ENCODE results near the gene NTHL1. TPM values are rescaled to one million over a fixed set of nuclear protein-coding genes. Genes with fewer than 3 reads are reported as not detected.

The NTHL1 gene
- total and polyA plus RNA-seq, 5 experiments from 2014 or later = 9.1 to 20.0 (median 13.1) TPM

- H3K9me3 Mint-ChIP-seq = no peaks in the 10 kb centered on the region
- no peak overlapping the region for H3K27ac Mint-ChIP-seq
- peak overlapping the region in 1 of 10 donors; percentile 45 for H3K4me3 Mint-ChIP-seq
- DNase-seq (no peak), ATAC-seq (no peak)
- peaks cover 25 to 50% (median 43%) of the 10 kb centered on the region in 4 donors for H3K4me1 Mint-ChIP-seq
- H3K27me3 Mint-ChIP-seq = no peaks in the 10 kb centered on the region
- POLR2A ChIA-PET = interaction anchor here (1.1 to 3.4 kb wide), 4 partner anchors 40 to 150 kb away, joined by 3 to 16 read pairs (median 10); partner anchors contain the start of genes NDUFB10, RPS2 and TRAF7
- peaks cover 0 to 22% (median 4%) of the 10 kb centered on the region in 3 donors for H3K36me3 Mint-ChIP-seq
Measured at GRCh38 chr16:2004795-2005517, 42.7 kb downstream of the NTHL1 start.

GRCh38 chr16:2003827-2004641, 43.6 kb downstream of the NTHL1 start:
- DNase-seq (peak; percentile 68 to 89 (median 80)), ATAC-seq (peak; percentile 90 to 93)
- Mint-ChIP-seq H3K27ac (no peak overlapping the region), H3K4me1 (peaks cover 25 to 50% (median 42%) of the 10 kb centered on the region in 4 donors), H3K36me3 (peaks cover 0 to 22% (median 4%) of the 10 kb centered on the region in 3 donors), H3K27me3 (no peaks in the 10 kb centered on the region), H3K9me3 (no peaks in the 10 kb centered on the region), H3K4me3 (no peak overlapping the region)
- POLR2A ChIA-PET = interaction anchor here (1.1 to 3.4 kb wide), 7 partner anchors 11 to 151 kb away, joined by 3 to 16 read pairs (median 4); partner anchors contain the start of genes NDUFB10, RPS2 and TRAF7

GRCh38 chr16:2003231-2003826, 44.3 kb downstream of the NTHL1 start:
- ATAC-seq (no peak), DNase-seq (no peak)

GRCh38 chr16:2002406-2003230, 45.0 kb downstream of the NTHL1 start:
- no peaks in the 10 kb centered on the region for H3K9me3 Mint-ChIP-seq
- H3K4me1 Mint-ChIP-seq = peaks cover 15 to 37% (median 29%) of the 10 kb centered on the region in 4 donors
- H3K27ac Mint-ChIP-seq = no peak overlapping the region
- POLR2A ChIA-PET = interaction anchor here (0.8 to 3.4 kb wide), 6 partner anchors 9 to 153 kb away, joined by 3 to 16 read pairs (median 5); partner anchors contain the start of genes RPS2, TBL3 and TRAF7
- ATAC-seq (no peak), DNase-seq (no peak)
- H3K27me3 Mint-ChIP-seq = no peaks in the 10 kb centered on the region
- peaks cover 0 to 31% (median 4%) of the 10 kb centered on the region in 3 donors for H3K36me3 Mint-ChIP-seq
- H3K4me3 Mint-ChIP-seq = no peak overlapping the region

More at GRCh38 chr16:2003231-2003826, 44.3 kb downstream of the NTHL1 start:
- H3K27ac Mint-ChIP-seq = no peak overlapping the region
- H3K36me3 Mint-ChIP-seq = peaks cover 0 to 27% (median 4%) of the 10 kb centered on the region in 3 donors
- no peaks in the 10 kb centered on the region for H3K9me3 Mint-ChIP-seq
- POLR2A ChIA-PET = interaction anchor here (0.8 to 3.4 kb wide), 8 partner anchors 11 to 152 kb away, joined by 3 to 16 read pairs (median 4); partner anchors contain the start of genes RPS2, TBL3 and TRAF7
- no peaks in the 10 kb centered on the region for H3K27me3 Mint-ChIP-seq
- peaks cover 21 to 44% (median 36%) of the 10 kb centered on the region in 4 donors for H3K4me1 Mint-ChIP-seq
- no peak overlapping the region for H3K4me3 Mint-ChIP-seq

- no peak for DNase-seq
- H3K27ac Mint-ChIP-seq = no peak overlapping the region
- no peak overlapping the region for H3K4me3 Mint-ChIP-seq
- POLR2A ChIA-PET = interaction anchor here (1.1 to 1.7 kb wide), 2 partner anchors 8 kb away, joined by 3 to 5 read pairs; partner anchors contain the start of gene ZNF598
- H3K27me3 Mint-ChIP-seq = no peaks in the 10 kb centered on the region
- H3K36me3 Mint-ChIP-seq = peaks cover 0 to 35% (median 4%) of the 10 kb centered on the region in 3 donors
- H3K4me1 Mint-ChIP-seq = peaks cover 12 to 28% (median 20%) of the 10 kb centered on the region in 4 donors
- H3K9me3 Mint-ChIP-seq = no peaks in the 10 kb centered on the region
- no peak for ATAC-seq
Measured at GRCh38 chr16:2001456-2002355, 45.9 kb downstream of the NTHL1 start.

- ATAC-seq (no peak), DNase-seq (no peak)
- POLR2A ChIA-PET = interaction anchor here (0.5 to 1.1 kb wide), 2 partner anchors 8 to 10 kb away, joined by 3 read pairs; partner anchors contain the start of gene ZNF598
- H3K4me1 Mint-ChIP-seq = peaks cover 8 to 22% (median 15%) of the 10 kb centered on the region in 4 donors
- H3K27ac Mint-ChIP-seq = no peak overlapping the region
- peaks cover 0 to 35% (median 4%) of the 10 kb centered on the region in 3 donors for H3K36me3 Mint-ChIP-seq
- H3K27me3 Mint-ChIP-seq = no peaks in the 10 kb centered on the region
- no peaks in the 10 kb centered on the region for H3K9me3 Mint-ChIP-seq
- H3K4me3 Mint-ChIP-seq = no peak overlapping the region
Measured at GRCh38 chr16:2001035-2001434, 46.6 kb downstream of the NTHL1 start.

- ATAC-seq (no peak), DNase-seq (no peak)
- Mint-ChIP-seq H3K4me3 (no peak overlapping the region), H3K36me3 (peaks cover 0 to 35% (median 4%) of the 10 kb centered on the region in 3 donors), H3K27me3 (no peaks in the 10 kb centered on the region), H3K27ac (peak overlapping the region in 1 of 10 donors; percentile 40), H3K9me3 (no peaks in the 10 kb centered on the region), H3K4me1 (peaks cover 3 to 13% (median 9%) of the 10 kb centered on the region in 4 donors)
- POLR2A ChIA-PET = interaction anchor here (0.8 kb wide), 1 partner anchor 153 kb away, joined by 3 read pairs; no protein-coding TSS in a partner anchor
Measured at GRCh38 chr16:1999866-2000514, 47.6 kb downstream of the NTHL1 start.

GRCh38 chr16:1998852-1999801, 48.5 kb downstream of the NTHL1 start:
- Mint-ChIP-seq H3K4me3 (no peak overlapping the region), H3K9me3 (no peaks in the 10 kb centered on the region), H3K4me1 (peaks cover 0 to 7% (median 4%) of the 10 kb centered on the region in 4 donors), H3K36me3 (peaks cover 0 to 35% (median 4%) of the 10 kb centered on the region in 3 donors), H3K27ac (no peak overlapping the region), H3K27me3 (no peaks in the 10 kb centered on the region)
- POLR2A ChIA-PET = interaction anchor here (0.8 kb wide), 1 partner anchor 154 kb away, joined by 3 read pairs; no protein-coding TSS in a partner anchor
- DNase-seq = no peak
- ATAC-seq = no peak

GRCh38 chr16:1998360-1998835, 49.2 kb downstream of the NTHL1 start:
- Mint-ChIP-seq H3K27ac (peak overlapping the region in 1 of 10 donors; percentile 50), H3K4me1 (peaks cover 0 to 5% (median 4%) of the 10 kb centered on the region in 4 donors), H3K36me3 (peaks cover 0 to 35% (median 4%) of the 10 kb centered on the region in 3 donors), H3K4me3 (no peak overlapping the region), H3K9me3 (no peaks in the 10 kb centered on the region), H3K27me3 (no peaks in the 10 kb centered on the region)
- ATAC-seq (no peak), DNase-seq (no peak)
- POLR2A ChIA-PET = no interaction called here
